Thyroid gland (tissue), 4 donors: Measurements from ENCODE around the gene C2orf80.

ENCODE experiments used
- POLR2A ChIP-seq, 2 donors: fragments of 450-650 bp; IDR thresholded peaks; one replicate each; pipeline ENCODE4 v1.6.1; 2017; ENCODE audit warnings: antibody characterized with exemption in 2 of 2, mild to moderate bottlenecking in 2 of 2, moderate library complexity in 1 of 2
- TF ChIP-seq, protein P1 (sequence below), 6 experiments: fragments of 200-600 bp in 3 of 6; fragments of 450-650 bp in 3 of 6; sonication (generic) in 3 of 6; IDR thresholded peaks; one replicate each; pipeline ENCODE4 v1.5.1; 2016 to 2019; ENCODE audit warnings: antibody characterized with exemption in 6 of 6, mild to moderate bottlenecking in 2 of 6, inconsistent platforms in 1 of 6, moderate library complexity in 1 of 6

GRCh38 chr2:208222351-208222750 lies 32.5 kb upstream of the C2orf80 start:
- TF ChIP-seq, protein P1, sequence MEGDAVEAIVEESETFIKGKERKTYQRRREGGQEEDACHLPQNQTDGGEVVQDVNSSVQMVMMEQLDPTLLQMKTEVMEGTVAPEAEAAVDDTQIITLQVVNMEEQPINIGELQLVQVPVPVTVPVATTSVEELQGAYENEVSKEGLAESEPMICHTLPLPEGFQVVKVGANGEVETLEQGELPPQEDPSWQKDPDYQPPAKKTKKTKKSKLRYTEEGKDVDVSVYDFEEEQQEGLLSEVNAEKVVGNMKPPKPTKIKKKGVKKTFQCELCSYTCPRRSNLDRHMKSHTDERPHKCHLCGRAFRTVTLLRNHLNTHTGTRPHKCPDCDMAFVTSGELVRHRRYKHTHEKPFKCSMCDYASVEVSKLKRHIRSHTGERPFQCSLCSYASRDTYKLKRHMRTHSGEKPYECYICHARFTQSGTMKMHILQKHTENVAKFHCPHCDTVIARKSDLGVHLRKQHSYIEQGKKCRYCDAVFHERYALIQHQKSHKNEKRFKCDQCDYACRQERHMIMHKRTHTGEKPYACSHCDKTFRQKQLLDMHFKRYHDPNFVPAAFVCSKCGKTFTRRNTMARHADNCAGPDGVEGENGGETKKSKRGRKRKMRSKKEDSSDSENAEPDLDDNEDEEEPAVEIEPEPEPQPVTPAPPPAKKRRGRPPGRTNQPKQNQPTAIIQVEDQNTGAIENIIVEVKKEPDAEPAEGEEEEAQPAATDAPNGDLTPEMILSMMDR (IDR thresholded peaks at IDR 0.05) = no peak
- TF ChIP-seq POLR2A (IDR thresholded peaks at IDR 0.05) = no peak
